Esophagus (tissue), 2 donors: ENCODE data around the gene POU3F1. TPM values are rescaled to one million over a fixed set of nuclear protein-coding genes. Genes with fewer than 3 reads are reported as not detected.
"Not testable (repeated sequence)": the region's sequence is repeated elsewhere in the genome, so short reads cannot be mapped to it uniquely, and the experiment has no call there.

ENCODE experiments used
- H3K27ac ChIP-seq, 2 donors: one replicate each; pipeline ENCODE4 v1.5.1; 2013; ENCODE audit warnings: low read depth in 2 of 2, mild to moderate bottlenecking in 2 of 2, inconsistent platforms in 1 of 2, low read length in 1 of 2, moderate library complexity in 1 of 2
- H3K27me3 ChIP-seq, 2 donors: one replicate each; pipeline ENCODE4 v1.6.1; 2013; ENCODE audit warnings: low read length in 2 of 2, control low read depth in 1 of 2, mild to moderate bottlenecking in 1 of 2; ENCODE audit not compliant: insufficient read depth in 2 of 2, control insufficient read depth in 1 of 2
- H3K36me3 ChIP-seq, 2 donors: one replicate each; pipeline ENCODE4 v1.6.1; 2013; ENCODE audit warnings: low read length in 1 of 2; ENCODE audit not compliant: control insufficient read depth in 2 of 2, insufficient read depth in 2 of 2
- H3K4me1 ChIP-seq, 2 donors: one replicate each; pipeline ENCODE4 v1.6.1; 2013; ENCODE audit warnings: low read length in 1 of 2; ENCODE audit not compliant: control insufficient read depth in 2 of 2, insufficient read depth in 2 of 2
- H3K4me3 ChIP-seq, 2 donors: one replicate each; pipeline ENCODE4 v1.5.1; 2013; ENCODE audit warnings: low read length in 2 of 2, mild to moderate bottlenecking in 2 of 2, low read depth in 1 of 2, moderate library complexity in 1 of 2
- H3K9me3 ChIP-seq, 2 donors: one replicate each; pipeline ENCODE4 v1.6.1; 2013; ENCODE audit warnings: mild to moderate bottlenecking in 2 of 2, low read depth in 1 of 2, low read length in 1 of 2, moderate library complexity in 1 of 2; ENCODE audit not compliant: control insufficient read depth in 2 of 2, insufficient read depth in 1 of 2
- WGBS, 2 donors: extraction: QIAGEN DNeasy Blood & Tissue Kit; methylation state at CpG; one replicate each; pipeline ENCODE4 v1.1.7; 2013; 5-methylcytosine and 5-hydroxymethylcytosine counted together
- polyA plus RNA-seq, 2 donors: library from polyadenylated mRNA; stranded (reverse); fragments of 200-250 nt; gene quantifications; one replicate each; pipeline ENCODE4 v1.2.3, GENCODE V29; 2013
- donor health status: healthy with polysubstance abuse.
- donor health status: Bipolar disorder and iron deficiency.

POU3F1 gene
- polyA plus RNA-seq, 2 donors: 0.22 to 1.4 TPM

DNA sequence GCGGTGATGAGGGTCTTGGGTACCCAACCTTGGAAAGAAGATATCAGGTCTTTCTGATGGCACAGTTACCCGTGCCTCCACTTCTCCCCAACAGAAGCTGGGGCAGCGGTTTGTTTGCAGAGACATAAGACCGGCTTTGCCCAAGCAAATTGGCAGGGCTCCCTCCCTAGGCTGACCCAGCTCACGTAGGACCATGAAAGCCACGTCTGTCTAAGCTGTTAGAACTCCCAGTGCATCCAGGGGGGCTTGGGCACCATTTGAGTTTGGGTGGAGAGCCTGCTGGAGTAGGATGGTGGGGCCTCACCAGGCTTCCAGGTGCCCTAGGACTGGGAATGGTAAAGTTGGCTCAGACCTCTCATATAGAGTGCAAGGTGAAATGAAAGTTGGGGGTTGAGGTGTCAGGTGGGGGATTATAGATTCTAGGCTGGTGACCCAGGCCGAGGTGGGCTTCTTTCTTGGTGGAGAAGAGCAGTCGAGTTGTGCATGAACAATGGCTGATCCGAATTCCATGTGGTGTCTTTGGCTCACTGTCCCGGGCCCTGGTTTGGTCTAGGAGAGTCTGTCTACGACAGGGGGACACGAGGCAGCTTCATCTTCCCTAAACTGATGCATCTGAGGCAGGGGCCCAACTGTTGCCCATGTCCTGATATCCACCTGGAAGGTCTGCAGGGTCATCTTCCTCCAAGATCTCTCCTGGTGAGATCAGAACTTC is 3.4 kb downstream of the POU3F1 start:
- no peaks in the 10 kb centered on the region for H3K36me3 ChIP-seq
- no peak overlapping the region for H3K4me3 ChIP-seq
- H3K9me3 ChIP-seq: no peaks in the 10 kb centered on the region
- no peak overlapping the region for H3K27ac ChIP-seq
- 81 to 85% methylated on average over 12 of the region's 12 CpGs for WGBS, 2 donors
- no peaks in the 10 kb centered on the region for H3K27me3 ChIP-seq
- H3K4me1 ChIP-seq: peaks cover 8 to 12% of the 10 kb centered on the region in 2 donors

DNA sequence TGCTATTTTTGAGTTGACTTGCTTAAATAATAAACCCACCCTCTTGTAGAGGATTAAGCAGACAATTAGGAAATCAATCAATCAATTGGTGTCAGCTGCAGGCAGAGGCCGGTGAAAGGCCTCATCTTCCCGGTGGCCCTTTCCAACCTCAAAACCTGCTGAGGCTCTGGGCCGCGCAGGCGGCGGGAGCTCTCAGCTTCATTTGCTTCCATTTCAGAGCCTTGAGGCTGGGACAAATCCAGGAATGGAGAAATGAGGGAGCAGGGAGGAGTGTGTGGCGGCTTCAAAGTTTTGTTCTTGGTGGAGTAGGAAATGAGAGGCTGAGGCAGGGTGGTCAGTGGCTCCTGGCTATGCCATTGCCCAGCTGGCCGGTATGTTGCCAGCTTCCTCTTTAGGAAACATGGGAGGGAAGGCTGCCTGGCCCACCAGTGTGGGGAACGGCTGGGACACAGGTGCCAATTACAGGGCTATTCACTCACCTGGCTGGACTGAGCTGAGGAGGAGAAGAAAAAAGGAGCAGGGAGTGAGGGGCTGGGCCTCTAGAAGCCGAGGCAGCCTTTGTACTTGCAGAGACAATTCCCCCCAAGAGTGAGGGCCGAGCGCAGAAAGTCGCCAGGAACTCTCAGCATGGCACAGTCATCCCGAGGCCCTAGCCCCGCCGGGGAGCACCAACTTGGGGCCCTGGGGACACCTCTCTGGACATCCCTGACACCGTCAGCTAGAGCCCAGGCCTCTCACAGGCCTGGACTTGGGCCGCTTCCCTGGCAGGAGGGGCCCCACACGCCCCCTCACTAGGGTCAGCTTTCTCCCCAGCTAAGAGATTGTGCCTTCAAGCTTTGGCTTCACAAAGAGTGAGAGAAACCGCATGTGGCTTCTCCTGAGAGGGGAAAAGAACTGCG is 4.4 kb downstream of the POU3F1 start:
- 82 to 83% methylated on average over 21 of the region's 21 CpGs for WGBS, 2 donors

DNA sequence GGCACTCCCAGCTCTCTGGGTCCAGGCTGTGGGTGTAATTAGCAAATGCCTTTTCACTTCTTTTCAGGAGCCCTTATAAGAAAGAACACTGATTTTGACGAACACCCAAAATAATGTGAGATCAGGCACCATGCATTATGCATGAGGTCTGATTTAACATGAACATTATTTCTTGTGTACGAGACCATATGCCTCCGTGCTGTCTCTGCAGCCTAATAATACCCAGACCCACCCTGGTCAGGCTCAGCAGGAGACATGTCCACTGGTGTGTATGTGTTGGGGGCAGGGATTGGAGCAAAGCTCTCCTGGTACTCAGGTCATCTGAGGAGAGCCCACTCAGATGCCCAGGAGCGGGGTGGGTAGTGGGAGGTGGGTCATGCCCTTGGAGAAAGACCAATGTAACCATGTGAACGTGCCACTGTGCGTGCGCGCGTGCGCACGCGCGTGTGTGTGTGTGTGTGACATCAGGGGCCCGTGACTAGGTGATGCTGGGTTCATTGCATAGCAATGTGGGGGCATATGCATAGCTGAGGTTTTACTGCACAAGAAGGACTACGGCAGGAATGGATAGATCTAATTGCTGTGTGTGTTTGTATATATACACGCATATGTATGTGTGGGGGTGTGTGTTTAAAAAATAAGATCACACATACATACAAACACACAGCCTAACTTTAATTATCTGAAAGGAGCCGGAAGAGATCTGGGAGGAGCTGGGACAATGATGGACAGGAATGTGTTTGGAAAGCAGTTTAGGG is 7.1 kb downstream of the POU3F1 start:
- no peaks in the 10 kb centered on the region for H3K9me3 ChIP-seq
- H3K27me3 ChIP-seq: no peaks in the 10 kb centered on the region
- H3K4me1 ChIP-seq: peaks cover 3 to 4% of the 10 kb centered on the region in 2 donors
- H3K27ac ChIP-seq: peak overlapping the region in 1 of 2 donors; percentile 43
- H3K4me3 ChIP-seq: no peak overlapping the region
- no peaks in the 10 kb centered on the region for H3K36me3 ChIP-seq
- WGBS, 2 donors: 88 to 92% methylated on average over 17 of the region's 17 CpGs

More for the DNA sequence above, 4.4 kb downstream of the POU3F1 start:
- H3K4me3 ChIP-seq: no peak overlapping the region
- H3K27ac ChIP-seq: no peak overlapping the region
- H3K9me3 ChIP-seq: no peaks in the 10 kb centered on the region
- peaks cover 8 to 9% of the 10 kb centered on the region in 2 donors for H3K4me1 ChIP-seq
- no peaks in the 10 kb centered on the region for H3K36me3 ChIP-seq
- H3K27me3 ChIP-seq: no peaks in the 10 kb centered on the region

DNA sequence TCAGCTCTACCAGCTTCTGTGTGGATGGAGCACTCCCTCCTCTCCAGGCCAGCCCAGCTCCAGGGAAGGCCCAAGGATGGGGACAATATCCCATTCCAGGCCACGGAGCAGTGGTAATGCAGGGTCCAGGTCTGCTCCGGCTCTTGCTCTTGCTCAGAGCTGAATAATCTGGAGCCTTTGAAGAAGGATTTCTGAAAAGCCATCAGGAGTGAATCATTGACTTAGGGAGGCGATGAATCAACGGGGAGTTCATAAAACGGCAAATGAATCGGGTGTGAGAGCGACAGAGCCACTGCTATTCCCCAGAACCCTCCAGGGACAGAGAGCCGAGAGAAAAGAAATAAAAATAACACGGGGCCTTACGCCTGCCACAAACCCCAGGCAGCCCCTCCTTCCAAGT is 7.7 kb downstream of the POU3F1 start:
- no peaks in the 10 kb centered on the region for H3K9me3 ChIP-seq
- no peak overlapping the region for H3K4me3 ChIP-seq
- H3K27ac ChIP-seq: peak overlapping the region; percentile 38 to 43
- H3K27me3 ChIP-seq: no peaks in the 10 kb centered on the region
- no peaks in the 10 kb centered on the region for H3K36me3 ChIP-seq
- WGBS, 2 donors: 55 to 65% methylated on average over 10 of the region's 10 CpGs
- peaks cover 3 to 4% of the 10 kb centered on the region in 2 donors for H3K4me1 ChIP-seq

DNA sequence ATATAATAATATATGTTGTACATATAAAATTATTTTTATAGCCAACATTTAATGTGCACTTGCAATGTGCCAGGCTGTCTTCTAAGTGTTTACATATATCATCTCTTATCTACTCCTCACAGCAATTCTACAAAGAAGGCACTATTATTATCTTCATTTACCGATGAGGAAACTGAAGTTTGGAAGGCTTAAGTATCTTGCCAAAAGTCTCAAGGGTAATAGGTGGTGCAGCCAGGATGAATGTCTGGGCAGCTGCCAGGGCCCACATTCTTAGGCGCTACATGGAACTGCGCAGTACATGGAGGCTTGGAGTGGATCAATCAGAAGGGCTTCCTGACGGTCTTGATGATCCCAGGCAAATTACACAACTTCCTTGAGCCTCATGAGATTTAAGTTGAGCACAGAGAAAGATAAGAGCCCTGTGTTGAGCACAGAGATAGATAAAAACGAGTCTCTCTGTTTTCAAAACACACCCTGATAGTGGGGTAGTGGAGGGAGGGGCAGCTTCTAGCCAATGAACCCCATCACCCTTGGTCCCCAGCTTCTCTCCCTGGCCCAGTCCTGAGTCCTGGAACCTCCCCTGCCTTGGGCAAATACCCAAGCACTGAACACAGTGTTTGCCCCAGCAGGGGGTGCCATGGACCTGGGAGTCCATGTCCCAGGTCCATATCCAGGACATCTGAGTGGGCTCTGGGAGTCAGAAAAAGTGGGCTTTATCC is 9.2 kb downstream of the POU3F1 start:
- no peak overlapping the region for H3K4me3 ChIP-seq
- H3K27me3 ChIP-seq: no peaks in the 10 kb centered on the region
- 54 to 55% methylated on average over 5 of the region's 5 CpGs for WGBS, 2 donors
- no peaks in the 10 kb centered on the region for H3K9me3 ChIP-seq
- peaks cover 3 to 4% of the 10 kb centered on the region in 2 donors for H3K4me1 ChIP-seq
- H3K36me3 ChIP-seq: no peaks in the 10 kb centered on the region
- no peak overlapping the region for H3K27ac ChIP-seq

DNA sequence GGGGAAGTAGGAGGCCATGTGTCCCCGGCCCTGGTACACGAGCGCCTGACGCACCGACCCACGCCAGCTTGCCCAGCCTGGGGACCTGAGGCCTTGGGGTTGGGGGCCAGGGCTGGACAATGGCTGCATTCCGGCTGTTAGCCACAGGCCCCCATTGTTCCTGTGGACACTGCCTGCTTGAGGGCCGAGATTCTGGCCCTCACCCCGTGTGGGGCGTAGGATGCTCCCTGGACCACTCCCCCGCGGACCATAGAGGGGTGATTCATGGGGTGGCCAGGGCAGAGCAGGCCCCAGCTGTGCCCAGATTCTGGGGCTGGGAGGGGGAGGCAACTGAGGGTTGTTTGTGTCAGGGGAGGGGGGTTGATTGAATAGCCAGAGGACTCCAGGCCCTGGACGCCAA is 11.7 kb downstream of the POU3F1 start:
- Histone ChIP-seq H3K9me3 (no peaks in the 10 kb centered on the region), H3K27me3 (no peaks in the 10 kb centered on the region)
- WGBS, 2 donors: 93 to 94% methylated on average over 13 of the region's 13 CpGs

DNA sequence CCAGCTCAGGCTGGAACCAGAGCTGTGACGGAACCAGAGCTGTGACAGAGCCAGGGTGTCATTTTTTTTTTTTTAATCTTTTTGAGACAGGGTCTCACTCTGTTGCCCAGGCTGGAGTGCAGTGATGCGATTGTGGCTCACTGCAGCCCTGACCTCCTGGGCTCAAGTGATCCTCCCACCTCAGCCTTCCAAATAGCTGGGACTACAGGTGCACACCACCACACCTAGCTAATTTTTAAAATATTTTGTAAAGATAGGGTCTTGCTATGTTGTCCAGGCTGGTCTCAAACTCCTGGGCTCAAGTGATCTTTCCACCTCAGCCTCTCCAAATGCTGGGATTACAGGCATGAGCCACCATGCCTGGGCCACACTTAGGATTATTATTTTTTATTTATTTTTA is 13.6 kb downstream of the POU3F1 start:
- not testable (repeated sequence) for H3K27ac ChIP-seq, H3K9me3 ChIP-seq, H3K27me3 ChIP-seq, H3K4me3 ChIP-seq, H3K36me3 ChIP-seq
- 90 to 98% methylated on average over 2 of the region's 2 CpGs for WGBS, 2 donors
- H3K4me1 ChIP-seq: peaks cover 14 to 27% of the 10 kb centered on the region in 2 donors

More for the DNA sequence above, 11.7 kb downstream of the POU3F1 start:
- Histone ChIP-seq H3K4me1 (peaks cover 11 to 16% of the 10 kb centered on the region in 2 donors), H3K27ac (no peak overlapping the region), H3K36me3 (no peaks in the 10 kb centered on the region), H3K4me3 (no peak overlapping the region)

DNA sequence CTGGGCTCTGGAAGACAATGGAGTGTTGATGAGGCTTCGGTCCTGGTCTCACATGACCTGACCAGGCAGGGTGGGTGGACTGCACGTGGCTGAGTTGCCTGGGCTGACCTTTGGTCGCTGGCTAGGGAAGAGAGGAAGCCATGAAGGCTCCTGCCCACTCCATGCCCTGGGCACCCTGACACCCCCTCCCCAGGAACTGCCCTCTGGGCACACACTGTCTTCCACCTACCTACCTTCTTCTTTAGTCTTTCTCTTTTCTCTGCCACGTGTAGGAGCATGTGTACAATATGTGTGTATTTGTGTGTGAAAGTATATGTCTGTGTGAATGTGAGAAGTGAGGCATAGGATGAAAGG is 15.1 kb downstream of the POU3F1 start:
- Histone ChIP-seq H3K27ac (no peak overlapping the region), H3K4me1 (peaks cover 14 to 29% of the 10 kb centered on the region in 2 donors), H3K4me3 (no peak overlapping the region), H3K27me3 (no peaks in the 10 kb centered on the region), H3K36me3 (no peaks in the 10 kb centered on the region), H3K9me3 (no peaks in the 10 kb centered on the region)
- WGBS, 2 donors: 60 to 66% methylated on average over 4 of the region's 4 CpGs
